Measurements from ENCODE around the gene RNF114.
"Not testable (repeated sequence)": the region's sequence is repeated elsewhere in the genome, so short reads cannot be mapped to it uniquely, and the experiment has no call there.

- not testable (repeated sequence) for TF ChIP-seq JUND (IDR thresholded peaks at IDR 0.05; ENCODE audit: low read depth, low read length); EZH2 (IDR thresholded peaks at IDR 0.05; ENCODE audit: borderline replicate concordance, control insufficient read depth, low read depth, low read length); KDM1A (IDR thresholded peaks at IDR 0.05; ENCODE audit: borderline replicate concordance)
Observed at GRCh38 chr20:49895474-49896093, 40.6 kb upstream of the RNF114 start.

All from GM12878 (cell line).